GM21529 (cell line): ENCODE data around the gene ALDH16A1.
A peak's percentile ranks its signal among the peaks of the same experiment; 100 is the strongest.
"Not testable (repeated sequence)": the region's sequence is repeated elsewhere in the genome, so short reads cannot be mapped to it uniquely, and the experiment has no call there.

Experiments
- ATAC-seq: cut with Tn5 transposase; IDR thresholded peaks from one replicate; pipeline ENCODE4 v1.9.1; 2021; ENCODE audit not compliant: unreplicated experiment

ALDH16A1 gene

DNA sequence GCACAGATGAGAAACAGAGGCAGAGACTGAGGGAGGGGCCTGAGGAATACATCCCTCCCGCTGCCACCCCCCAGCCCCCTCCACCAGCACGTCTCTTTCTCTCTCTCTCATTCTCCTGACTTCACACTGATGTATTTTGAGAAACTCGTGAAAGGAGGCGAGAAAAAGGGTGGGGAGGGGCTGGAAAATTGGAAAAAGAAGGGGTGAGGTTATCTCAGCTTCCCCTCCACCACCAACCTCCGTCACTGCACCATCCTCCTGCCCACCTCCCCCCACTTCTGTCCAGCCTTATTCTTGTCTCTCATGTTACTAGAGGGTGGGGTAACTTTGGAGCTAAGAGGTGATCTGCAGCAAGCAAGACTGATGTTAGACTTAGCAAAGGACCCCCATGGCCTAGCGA, 13.2 kb upstream of the ALDH16A1 start:
- ATAC-seq, result no peak

DNA sequence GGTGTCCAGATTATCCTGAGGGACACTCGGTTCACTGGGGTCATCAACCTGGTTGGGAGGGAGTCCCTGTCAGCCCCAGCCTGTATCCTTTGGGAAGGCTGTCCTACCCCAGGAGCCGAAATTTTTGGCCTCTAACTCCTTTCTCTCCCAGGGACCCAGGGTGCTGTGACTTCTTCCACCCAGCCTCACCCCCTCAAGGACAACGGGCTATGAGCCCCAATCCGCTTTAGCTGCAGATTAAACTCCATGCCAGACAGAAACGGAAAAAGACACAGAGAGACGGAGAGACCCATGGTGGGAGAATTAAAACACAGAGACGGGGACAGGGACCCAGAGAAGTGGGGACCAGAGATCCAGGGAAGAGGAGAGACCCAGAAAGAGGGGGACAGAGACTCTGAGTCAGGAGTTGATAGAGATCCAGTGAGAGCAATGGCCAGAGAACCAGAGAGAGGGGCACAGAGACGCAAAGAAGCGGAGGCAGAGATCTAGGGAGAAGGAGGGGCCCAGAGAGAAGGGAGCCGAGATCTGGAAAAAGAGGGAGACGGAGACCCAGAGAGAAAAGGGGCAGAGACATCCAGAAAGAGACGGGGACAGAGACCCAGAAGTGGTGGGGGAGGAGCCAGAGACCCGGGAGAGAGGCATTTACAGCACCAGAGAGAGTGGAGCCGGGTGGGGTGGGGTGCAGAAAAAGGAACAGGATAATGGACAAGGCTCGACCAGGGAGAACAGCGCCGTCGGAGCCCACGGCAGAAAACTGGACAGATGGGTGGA, 12.4 kb upstream of the ALDH16A1 start:
- ATAC-seq, result no peak

GRCh38 chr19:49441210-49441959, 11.6 kb upstream of the ALDH16A1 start, which contains the start of gene SLC17A7:
Gene SLC17A7, minus strand, starts transcription at chr19:49441527. Its CDS starts 148 bp downstream, at chr19:49441379.
- no peak for ATAC-seq

- ATAC-seq, result no peak
Measured at GRCh38 chr19:49441960-49442350, 11.1 kb upstream of the ALDH16A1 start.

DNA sequence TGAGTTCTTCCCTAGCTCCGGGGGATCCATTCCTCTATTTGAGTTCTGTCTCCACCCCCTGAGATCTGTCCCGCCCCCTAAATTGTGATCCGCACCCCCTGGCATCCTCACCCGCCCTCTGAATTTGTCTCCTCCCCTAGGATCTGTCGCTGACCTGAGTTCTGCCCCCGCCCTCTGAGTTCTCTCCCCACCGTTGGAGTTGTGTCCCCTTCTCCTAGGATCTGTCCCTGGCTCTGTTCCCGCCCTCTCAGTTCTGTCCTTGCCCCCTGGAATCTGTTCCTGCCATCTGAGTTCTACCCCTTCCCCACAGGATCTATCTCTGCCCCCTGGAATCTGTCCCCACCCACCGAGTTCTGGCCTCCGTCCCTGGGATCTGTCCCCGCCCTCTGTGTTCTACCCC, 10.7 kb upstream of the ALDH16A1 start:
- no peak for ATAC-seq

DNA sequence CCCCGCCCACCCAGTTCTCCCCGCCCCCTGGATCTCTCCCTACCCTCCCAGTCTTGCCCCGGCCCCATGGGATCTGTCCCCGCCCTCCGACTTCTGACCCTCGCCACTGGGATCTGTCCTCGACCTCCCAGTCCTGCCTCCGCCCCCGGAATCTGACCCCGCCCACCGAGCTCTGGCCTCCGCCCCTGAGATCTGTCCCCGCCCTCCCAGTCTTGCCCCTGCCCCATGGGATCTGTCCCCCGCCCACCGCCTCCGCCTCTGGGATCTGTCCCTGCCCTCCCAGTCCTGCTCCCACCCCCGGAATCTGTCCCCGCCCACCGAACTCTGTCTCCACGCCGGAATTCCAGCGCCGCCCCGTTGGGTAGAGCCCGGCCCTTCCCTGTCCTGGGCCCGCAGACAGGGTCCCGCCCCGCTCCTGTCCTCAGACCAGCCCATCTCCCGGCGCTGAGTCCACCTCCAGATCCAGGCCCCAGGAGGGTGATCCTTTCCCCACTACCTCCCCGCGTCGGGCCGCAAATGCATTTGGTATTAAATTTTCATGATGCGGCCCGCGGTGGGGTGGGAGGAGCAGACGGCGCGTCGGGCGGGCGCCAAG, 10.2 kb upstream of the ALDH16A1 start:
- peak; percentile 17 for ATAC-seq

GRCh38 chr19:49443366-49444099, 9.5 kb upstream of the ALDH16A1 start:
- ATAC-seq, result peak; percentile 68

GRCh38 chr19:49444100-49444700, 8.8 kb upstream of the ALDH16A1 start:
- ATAC-seq, result not testable (repeated sequence)

DNA sequence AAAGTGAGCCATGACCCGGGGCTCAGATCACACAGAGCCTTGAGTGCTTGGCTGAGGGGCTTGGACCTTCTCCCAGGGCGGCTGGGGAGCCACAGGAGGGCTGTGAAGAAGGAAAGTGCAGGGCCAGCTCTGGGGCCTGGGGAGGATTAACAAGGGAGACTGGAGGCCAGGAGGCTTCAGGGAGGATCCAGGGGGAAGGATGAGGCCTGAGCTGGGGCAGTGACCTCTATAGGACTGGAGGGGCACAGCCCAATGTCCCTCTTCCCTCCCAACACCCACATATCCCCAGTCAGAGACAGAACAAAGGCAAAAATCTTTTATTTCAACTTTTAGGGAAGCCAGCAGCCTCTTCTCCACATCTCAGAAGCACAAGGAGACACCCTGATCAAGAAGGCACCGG, 7.0 kb upstream of the ALDH16A1 start:
- no peak for ATAC-seq

- ATAC-seq, result no peak
Measured at GRCh38 chr19:49447485-49448431, 5.3 kb upstream of the ALDH16A1 start.

- no peak for ATAC-seq
Measured at GRCh38 chr19:49448432-49448786, 4.6 kb upstream of the ALDH16A1 start.

DNA sequence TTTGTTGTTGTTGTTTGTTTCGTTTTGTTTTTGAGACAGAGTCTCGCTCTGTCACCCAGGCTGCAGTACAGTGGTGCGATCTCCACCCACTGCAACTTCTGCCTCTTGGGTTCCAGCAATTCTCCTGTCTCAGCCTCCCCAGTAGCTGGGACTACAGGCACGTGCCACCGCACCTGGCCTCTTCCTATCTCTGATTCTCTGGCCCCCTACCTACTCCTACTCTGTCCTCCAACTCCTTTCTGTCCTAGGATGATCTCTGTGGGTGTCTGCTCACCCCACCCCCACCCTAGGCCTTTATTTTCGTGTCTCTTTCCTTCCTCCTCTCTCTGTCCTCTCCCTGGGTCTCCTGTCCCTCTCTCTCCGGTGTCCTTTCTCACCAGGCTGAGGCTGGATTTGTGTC, 2.6 kb upstream of the ALDH16A1 start:
- no peak for ATAC-seq

DNA sequence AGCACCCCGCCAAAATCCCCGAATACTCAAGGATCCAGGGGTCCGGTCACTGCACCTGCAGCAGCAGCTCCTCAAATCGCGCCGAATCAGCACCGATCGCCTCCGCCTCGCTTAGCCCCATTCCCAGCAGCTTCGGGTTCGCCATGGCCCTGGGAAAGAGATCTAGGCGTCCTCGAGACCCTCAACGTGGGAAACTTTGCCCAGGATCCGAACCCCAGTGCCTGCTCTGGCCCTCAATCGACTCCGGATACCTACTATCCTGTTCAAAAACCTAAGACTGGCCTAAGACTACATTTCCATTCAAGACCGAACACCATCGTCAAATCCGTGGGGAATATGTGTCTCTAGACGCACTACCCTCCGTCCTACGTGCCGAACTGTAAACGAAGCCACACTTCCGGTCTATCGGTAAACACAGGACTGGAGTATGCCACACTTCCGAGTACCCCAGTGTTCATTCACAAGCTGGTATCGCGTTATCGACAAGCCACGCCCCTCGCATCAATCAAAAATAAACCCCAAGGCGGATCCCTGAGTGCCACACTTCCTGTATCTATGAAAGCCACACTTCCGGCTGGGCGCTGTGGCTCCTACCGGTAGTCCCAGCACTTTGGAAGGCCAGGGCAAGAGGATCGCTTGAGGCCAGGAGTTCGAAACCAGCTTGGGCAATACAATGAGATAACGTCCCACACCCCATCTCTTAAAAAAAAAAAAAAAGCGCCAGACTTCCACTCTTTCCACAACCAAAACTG, 1.4 kb upstream of the ALDH16A1 start, which contains the start of gene PIH1D1:
Gene PIH1D1, minus strand, starts transcription at position 385 of the 752 bp plus-strand sequence. Its CDS starts 240 bp downstream, at position 145.
- peak; percentile 59 for ATAC-seq

DNA sequence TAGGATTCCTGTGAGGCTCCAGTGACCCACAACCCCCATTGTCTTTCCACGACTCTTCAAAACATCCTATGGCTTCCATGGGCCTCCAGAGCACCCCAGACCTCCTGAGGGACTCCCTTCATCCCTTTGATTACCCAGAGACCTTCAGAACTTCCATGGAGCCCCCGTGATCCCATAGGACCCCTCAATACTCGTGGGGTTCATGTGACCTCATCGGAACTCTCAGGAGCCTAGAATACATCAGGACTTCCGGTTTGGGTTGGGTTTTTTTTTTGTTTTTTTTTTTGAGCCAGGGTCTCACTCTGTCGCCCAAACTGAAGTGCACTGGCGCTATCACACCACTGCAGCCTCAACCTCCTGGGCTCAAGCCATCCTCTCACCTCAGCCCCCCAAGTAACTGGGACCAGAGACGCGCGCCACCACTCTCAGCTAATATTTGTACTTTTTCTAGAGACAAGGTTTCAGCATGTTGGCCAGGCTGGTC, 774 bp downstream of the ALDH16A1 start:
- no peak for ATAC-seq

DNA sequence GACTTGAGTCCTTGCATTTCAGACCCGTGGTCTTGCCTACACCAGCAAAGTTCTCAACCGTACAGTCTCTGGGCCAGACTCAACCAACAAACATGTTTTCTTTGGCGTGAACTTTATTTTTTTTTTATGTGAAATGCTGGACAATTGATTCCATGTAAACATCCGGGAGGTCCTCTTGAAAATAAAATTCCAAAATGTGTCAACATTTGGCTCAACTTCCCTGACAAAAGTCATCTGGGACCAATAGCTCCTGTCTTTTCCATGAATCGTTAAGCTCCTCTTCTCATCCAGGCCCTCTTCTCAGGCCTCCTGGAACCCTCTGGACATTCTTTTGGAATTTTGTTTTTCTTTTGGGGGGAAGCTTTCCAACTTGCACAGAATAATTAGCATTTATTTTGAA, 2.7 kb downstream of the ALDH16A1 start:
- no peak for ATAC-seq

GRCh38 chr19:49456326-49456725, 3.3 kb downstream of the ALDH16A1 start:
- ATAC-seq, result no peak

- ATAC-seq, result no peak
Measured at GRCh38 chr19:49458567-49458903, 5.5 kb downstream of the ALDH16A1 start.

GRCh38 chr19:49459388-49459787, 6.4 kb downstream of the ALDH16A1 start:
- no peak for ATAC-seq

GRCh38 chr19:49461130-49461529, 8.1 kb downstream of the ALDH16A1 start:
- ATAC-seq, result not testable (repeated sequence)
